HFF-Myc (cell line): Measurements from ENCODE around the gene ELP2.

Source experiments
- DNase-seq: peaks from one replicate; pipeline ENCODE4 v3.0.0-alpha.2; 2011; ENCODE audit warnings: low read depth; ENCODE audit errors: extremely low read depth
- H3K4me3 ChIP-seq: replicated peaks from 2 replicates; pipeline ENCODE4 v1.5.1; 2011; ENCODE audit warnings: low read depth, mild to moderate bottlenecking, control low read depth, low read length
- TF ChIP-seq, protein P1 (sequence below): IDR thresholded peaks from 2 replicates; pipeline ENCODE4 v1.5.1; 2012; ENCODE audit warnings: mild to moderate bottlenecking, low read depth, low read length, control low read depth; ENCODE audit errors: missing control alignments

ELP2 gene

DNA sequence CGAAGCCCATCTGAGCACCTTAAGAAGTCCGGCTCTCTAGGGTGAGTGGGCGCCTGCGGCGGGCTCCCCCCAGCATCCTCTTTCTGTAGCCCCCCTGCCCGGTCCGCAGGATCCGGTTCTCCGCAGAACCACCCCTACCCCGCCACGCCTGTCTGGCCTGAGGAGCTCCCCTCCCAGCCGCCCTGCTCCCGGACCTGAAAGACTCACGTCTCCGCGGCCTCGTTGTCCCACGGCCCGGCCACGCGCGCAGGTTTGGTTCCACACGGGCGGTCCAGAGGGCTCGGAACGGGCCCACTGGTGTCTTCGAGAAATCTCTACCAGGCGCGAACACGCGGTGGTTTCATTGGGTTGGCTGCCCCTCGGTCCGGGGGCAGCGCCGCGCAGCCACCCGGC lies 796 bp upstream of the ELP2 start:
- DNase-seq = no peak
- peak overlapping the region; percentile 98 for H3K4me3 ChIP-seq
- TF ChIP-seq, protein P1, sequence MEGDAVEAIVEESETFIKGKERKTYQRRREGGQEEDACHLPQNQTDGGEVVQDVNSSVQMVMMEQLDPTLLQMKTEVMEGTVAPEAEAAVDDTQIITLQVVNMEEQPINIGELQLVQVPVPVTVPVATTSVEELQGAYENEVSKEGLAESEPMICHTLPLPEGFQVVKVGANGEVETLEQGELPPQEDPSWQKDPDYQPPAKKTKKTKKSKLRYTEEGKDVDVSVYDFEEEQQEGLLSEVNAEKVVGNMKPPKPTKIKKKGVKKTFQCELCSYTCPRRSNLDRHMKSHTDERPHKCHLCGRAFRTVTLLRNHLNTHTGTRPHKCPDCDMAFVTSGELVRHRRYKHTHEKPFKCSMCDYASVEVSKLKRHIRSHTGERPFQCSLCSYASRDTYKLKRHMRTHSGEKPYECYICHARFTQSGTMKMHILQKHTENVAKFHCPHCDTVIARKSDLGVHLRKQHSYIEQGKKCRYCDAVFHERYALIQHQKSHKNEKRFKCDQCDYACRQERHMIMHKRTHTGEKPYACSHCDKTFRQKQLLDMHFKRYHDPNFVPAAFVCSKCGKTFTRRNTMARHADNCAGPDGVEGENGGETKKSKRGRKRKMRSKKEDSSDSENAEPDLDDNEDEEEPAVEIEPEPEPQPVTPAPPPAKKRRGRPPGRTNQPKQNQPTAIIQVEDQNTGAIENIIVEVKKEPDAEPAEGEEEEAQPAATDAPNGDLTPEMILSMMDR = no peak

DNA sequence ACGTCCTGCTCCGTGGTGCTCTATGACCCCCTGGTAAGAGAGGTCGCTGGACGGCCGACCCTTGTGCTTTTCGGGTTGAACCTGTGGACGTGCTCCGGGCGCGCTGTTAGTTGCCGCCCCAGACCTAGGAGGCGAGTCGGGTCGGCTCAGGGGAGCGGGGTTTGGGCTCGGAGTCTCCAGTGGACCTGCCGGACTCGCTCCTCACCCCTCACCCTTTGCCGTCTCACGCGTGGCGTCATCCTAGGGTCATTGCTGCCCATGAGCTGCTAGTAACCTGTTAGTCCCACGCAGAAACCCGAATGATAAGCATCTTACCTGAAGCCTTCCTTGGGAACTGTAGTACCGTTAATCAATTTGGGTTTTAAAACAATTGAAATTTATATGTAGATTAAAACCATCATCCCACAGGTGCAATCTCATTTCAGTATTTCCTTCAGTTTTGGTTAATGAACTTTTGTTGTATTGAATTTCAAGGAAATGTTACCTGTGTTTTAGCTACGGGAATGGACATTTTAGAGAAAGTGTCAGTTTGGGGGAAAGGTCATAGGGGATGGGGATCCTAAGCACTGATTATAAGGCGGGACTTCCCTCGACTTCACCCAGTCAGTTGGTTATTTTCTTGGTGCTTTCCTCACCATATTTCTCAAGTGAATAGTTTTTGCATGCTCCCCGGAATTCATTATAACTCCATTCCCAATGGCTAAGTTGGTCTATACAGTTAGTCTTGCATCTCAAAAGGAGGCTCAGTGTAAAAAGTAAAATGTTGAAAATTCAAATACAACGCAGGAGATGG lies 536 bp downstream of the ELP2 start:
- DNase-seq = no peak
- peak overlapping the region; percentile 98 for H3K4me3 ChIP-seq
- TF ChIP-seq, protein P1 = no peak

DNA sequence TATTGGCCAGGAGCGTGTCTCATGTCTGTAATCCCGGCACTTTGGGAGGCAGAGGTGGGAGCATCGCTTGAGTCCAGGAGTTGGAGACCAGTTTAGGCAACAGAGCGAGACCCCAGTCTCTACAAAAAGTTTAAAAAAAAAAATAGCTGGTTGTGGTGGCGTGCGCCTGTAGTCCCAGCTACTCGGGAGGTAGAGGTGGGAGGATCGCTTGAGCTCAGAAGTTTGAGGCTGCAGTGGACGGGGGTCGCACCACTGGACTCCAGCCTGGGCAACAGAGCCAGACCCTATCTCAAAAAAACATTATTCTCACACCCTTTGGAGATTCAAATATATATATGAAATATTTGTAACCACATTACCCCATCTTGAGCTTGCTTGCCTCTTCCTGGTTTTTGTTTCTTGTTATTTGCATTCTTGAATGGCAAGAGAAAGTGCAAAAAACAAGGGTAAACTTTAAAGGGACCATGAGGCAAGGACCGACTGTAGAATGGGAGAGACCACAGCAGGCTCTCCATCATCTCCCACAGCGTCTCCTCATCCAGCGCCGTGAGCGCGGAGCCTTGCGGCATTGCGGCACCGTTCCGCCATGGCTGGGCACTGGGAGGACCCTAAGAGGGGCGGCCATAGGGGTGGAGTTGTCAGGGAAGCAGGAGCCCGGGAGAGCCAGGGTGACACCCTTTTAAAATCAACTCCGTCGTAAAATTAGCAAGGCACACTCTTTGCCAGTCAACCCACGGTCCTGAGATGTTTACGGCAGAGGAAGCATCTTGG lies 1.4 kb downstream of the ELP2 start:
- TF ChIP-seq, protein P1 = no peak
- DNase-seq = no peak
- peak overlapping the region; percentile 98 for H3K4me3 ChIP-seq

DNA sequence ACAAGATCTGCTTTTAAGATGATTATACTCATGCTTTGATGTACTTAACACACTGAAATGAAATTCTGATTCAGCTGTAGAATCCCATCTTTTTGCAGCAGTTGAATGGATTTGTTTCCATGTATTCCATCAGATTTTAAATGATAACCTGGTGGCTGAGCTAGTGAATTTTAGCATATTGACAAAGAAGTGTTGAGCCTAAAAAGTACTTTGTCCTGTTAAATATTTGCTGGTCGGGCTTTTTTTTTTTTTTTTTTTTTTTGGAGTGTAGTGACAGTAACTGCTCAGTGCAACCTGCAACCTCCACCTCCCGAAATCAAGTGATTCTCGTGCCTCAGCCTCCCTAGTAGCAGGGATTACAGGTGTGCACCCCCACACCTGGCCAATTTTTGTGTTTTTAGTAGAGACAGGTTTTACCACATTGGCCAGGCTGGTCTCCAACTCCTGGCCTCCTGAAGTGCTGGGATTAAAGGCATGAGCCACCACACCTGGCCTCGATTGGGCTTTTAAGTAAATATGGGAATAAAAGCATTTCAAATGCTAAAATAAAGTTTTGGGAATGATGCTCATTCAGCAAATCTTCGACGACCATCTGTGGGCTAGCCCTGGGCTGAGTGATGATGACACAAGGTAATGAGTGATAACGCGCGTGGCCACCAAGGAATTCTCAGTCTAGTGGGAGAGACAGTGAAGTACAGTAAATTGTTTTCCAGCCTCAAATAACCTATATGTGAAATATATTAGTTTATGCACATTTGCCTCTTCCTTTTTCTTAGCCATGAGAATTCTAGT lies 2.2 kb downstream of the ELP2 start:
- no peak for DNase-seq
- TF ChIP-seq, protein P1 = no peak
- H3K4me3 ChIP-seq = peak overlapping the region; percentile 98

DNA sequence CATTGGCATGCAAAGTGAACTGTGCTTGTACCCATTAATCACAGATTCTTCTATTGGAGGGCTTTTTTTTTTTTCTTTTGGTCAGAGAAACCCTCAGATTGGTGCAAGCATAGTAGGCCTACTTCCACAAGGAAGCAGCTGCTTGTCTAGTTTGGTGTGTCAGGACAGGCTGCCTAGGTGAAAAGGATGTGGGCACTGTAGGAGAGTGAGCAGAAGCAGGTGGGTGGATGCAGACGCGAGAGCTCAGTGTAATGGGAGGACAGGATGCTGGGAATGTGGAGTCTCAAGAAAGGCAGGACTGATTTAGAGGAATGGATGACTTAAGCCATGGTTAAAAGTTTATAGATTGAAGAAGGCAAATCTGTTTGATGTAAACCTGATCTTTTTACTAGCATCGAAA lies 3.1 kb downstream of the ELP2 start:
- DNase-seq = no peak

DNA sequence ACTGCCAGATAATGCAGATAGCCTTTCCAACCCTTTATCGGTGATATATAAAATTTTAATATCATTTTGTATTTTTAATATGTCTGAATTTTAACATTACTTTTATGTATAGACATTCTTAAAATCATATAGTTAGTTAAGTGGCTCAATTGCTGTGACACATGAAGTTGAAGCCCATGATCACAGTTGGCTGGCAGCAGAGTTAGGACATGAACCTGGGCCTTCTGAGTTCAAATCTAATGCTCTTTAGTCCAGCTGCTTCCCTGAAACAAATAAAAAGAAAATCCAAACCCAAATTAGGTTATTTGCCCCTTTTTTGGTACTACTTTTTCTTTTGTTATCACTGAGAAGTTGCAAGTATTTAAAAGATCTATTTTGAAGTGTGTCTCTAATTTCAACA lies 5.6 kb downstream of the ELP2 start:
- TF ChIP-seq, protein P1 = no peak
- no peak overlapping the region for H3K4me3 ChIP-seq
- no peak for DNase-seq

More for the DNA sequence above, 3.1 kb downstream of the ELP2 start:
- TF ChIP-seq, protein P1 = no peak
- H3K4me3 ChIP-seq = no peak overlapping the region
